GM18502 (cell line): ENCODE data around the gene ATP8A1.
"Not testable (repeated sequence)": the region's sequence is repeated elsewhere in the genome, so short reads cannot be mapped to it uniquely, and the experiment has no call there.

Source experiments
- ATAC-seq: cut with Tn5 transposase; IDR thresholded peaks from one replicate; pipeline ENCODE4 v1.9.1; 2021; ENCODE audit warnings: mild to moderate bottlenecking; ENCODE audit not compliant: unreplicated experiment, poor library complexity

Gene ATP8A1

DNA sequence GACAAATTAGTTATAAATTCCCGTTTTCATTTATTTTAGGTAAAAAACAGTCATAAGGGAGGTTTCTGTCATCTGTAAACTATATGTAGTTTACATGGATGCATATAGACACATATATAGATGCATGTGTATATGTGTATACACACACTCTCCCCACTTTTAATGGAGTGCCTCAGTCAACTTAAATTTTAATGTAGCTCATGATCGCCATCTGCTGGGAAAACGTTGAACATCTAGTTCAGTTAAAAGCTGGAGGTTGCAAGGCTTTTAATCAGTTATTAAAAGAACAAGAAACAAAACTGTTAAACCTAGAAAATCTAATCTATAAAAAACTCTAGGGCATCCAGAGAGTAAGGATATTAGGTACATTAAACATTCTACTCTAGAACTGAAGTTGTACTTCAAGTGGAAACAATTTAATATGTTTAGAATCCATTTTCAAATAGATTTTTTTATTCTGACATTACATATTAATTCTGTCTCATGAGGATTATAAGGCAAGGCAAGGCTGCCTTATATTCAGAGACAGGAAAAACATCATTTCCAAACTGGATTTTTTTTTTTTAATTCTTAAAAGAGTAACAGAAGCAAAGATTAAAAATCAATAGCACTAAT, 137.0 kb downstream of the ATP8A1 start:
- ATAC-seq: peak; percentile 67

DNA sequence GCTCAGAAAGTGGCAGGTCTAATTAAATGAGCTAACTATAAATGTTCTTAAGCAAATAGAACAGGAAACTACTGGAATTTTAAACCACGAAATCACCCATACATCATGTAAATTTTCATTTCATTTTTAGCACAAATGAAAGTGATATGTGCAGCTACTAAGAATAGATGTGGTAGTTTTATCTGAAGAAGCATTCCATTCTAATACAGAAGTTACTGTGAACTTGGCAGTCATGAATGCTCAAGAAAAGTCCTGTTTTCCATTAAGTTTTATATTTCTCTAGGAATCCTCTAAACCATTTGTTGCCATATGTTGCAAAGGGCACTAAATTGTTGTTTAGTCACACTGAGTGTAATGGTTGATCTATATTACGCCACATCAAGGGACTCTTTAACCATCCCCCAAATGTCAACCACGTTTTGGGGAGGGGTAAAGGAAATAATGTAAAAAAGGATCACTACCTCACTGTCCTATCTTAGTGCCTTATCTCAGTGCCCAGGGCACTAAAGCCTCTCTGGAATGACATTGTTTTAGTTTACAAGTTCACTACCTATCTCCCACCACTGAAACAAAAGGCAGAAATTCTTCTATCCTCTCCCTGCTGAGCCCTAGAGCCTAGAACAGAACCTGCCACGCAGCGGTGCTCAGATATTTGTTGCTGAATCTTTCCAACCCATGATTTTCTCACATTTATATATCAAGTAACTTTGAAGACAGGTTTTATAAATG, 141.6 kb downstream of the ATP8A1 start:
- peak; percentile 61 for ATAC-seq

DNA sequence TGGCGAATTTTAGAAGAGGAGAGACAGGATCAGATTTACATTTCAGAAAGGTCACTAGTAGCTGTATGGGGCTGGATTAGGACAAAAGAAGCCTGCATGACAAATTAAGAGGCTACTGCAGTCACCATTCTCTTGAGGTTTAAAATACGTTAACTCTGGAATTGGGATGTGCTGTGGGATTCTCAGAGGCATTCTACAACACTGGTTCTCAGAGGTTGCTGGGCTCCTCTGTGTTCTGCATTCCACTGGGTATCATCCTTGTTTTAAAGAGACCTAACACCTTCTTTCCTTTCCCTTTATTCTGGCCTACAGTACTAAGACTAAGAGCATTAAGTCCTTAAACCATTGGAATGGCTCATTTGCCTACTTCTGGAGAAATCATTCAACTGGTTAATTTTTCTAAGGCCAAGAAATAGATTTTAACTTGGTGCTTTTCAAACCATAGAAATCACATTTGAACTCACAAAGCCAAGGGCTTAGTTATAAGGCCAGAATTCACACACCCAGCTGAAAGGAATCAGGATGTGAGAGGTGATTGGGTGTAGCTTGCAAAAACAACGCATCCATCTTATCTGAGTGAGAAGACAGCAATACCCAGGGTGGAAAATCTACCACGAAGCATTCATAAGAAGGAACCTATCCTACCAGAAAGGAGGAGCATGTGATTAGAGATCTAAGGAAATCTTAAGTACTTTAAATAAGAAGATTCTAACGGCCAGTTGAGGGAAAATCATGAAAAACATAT, 143.0 kb downstream of the ATP8A1 start:
- ATAC-seq: no peak

DNA sequence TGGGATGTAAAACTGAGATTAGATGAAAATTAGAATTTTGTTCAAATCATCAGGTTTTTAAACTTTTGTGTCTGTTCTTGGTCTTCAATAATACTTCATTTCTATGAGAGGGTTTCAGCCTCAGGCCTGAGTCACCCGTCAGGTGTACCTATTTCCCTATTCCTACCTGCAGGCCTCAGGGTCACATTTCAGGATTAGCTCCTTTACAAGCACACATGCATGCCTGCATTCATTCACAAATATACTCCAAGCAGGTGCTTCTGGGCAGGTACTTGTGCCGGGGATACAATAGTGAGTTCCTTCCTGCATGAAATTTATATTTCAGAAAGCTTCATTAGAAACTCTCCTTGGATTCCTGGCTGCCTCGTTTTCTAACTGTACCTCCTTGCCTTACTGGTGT, 144.7 kb downstream of the ATP8A1 start:
- ATAC-seq: no peak

DNA sequence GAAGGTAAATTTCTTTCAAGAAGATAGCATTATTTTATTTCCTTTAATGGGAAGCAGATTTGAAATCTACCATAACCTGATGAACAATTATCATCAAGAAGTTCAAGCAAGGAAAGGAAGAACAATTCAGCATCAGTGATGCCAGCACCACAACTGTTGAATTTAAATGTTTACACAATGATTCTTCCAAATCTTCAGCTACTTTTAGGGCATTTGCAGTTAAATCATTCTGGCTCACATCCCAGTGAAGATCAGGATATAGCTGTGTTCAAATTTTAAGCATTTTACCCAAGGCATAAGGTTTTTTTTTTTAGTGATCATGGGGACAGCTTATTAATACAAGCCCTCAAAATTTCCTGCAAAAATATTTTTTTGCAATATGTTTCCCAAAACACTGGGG, 146.7 kb downstream of the ATP8A1 start:
- no peak for ATAC-seq

DNA sequence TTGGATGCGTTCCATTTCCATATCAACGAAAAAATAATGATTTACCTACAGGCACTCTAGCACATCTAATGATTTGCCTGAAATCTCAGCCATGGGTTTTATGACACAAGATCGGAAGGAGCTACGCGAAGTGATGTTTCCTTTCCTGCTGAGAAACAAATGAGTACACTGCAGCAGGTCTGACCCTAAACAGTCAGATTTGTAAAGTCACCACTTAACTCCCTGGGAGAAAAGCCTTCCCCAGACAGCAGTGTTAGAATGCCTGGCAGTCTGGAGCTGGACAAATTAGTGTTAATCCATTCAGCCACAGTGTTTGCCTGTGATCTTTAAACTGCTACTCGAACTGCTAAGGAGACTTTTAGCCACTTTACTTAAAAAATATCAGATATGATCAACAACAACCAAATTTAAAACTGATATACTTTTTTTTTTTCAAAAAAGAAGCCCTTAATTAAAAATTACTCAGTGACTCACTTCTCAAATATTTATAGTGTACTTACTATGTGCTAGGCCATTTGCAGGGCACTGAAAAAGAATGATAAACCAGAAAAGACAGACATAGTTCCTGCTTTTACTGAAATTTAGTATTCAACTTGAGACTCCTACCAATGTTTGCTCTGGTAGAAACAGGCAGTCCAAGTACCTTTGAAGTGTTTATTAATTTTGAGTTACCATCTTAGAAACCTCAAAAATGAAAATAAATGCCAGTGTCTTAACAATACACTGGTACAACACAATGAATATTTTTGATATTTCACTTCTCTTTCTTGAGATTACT, 155.1 kb downstream of the ATP8A1 start:
- no peak for ATAC-seq

DNA sequence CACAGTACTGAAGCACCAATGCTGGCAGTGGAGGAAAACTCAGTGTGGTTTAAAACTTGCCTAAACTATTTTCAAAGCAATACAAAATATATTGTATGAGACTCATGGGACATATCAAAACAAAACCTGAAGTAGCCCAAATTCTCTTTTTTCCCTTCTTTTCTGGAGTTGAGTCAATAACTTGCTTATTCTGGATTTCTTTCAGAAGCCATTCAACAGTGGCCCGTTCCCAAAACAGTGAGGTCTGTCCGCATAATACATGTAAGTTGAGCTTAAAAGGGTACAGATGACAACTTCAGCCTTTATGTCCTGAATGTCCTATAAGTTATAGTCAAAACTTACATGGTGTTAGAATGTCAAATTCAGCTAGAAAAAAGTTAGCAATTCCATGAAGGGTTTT, 158.9 kb downstream of the ATP8A1 start:
- ATAC-seq: no peak

DNA sequence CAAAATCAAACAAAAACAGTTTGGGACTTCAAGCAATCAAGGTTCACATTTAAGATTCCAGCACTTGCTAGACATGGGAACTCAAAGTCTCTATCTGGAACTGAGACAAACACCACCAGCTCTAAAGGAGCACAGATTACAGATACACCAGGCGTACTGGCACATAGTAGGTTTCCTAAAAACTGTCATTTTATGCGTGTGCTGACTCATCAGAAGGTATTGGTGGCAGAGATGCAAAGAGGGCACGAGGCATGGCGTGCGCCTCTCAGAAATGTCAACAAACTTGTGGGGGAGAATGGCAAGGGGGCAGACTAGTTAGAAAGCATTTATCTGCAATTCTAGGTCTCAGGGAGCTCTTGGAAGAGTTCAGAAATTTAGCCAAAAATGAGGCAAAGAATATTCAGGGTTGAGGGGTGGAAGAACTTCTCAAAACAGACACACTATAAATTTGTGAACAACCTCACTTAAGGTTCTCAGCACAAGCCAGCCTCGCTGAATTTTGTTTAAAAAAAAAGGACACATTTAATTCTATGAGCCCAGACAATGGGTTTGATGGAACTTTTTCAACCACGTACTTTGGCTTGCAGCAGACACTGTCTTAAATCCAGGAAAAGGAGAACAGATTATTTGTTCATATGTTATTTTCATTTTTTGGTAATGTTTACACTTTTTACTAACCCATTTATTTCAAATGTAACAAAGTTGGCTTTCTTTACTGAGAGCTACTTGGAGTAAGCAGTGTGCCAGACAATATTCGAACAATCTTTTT, 159.6 kb downstream of the ATP8A1 start:
- no peak for ATAC-seq

DNA sequence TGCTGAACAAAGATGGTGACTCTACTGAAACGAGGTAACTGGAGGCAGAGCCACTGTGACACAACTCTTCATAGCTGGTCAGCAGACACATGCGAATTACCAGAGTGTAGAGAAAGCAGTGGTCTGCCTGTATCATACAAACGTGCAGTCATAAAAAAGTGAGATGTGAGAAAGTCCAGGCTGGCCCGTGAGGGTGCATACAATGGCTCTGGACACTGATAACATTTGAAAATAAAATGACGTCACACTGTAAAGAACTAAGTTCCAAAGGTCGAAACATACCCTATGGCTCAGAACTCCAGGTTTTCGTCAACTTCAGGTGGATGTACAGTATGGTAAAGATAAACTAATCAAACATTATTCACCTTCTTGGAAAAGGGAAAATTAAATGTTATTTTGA, 163.9 kb downstream of the ATP8A1 start:
- ATAC-seq: no peak

DNA sequence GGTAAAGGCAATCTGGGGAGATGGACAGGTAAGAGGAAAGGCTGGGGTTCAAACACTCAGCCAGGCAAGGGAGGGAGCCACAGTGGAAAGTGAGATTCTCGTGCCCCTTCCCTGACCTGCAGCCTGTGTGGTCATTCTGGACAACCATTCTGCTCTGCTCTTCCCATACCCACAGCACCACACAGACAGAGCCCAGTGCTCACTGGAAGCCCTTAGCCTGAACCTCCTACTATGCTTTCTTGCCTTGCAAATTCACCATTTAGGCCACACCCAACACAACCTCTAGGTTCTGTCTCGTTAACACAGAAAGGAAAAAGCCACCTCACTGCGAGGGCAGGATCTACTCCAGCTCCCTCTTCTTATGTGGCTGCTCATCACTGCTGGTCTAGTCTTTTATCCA, 166.9 kb downstream of the ATP8A1 start:
- no peak for ATAC-seq

DNA sequence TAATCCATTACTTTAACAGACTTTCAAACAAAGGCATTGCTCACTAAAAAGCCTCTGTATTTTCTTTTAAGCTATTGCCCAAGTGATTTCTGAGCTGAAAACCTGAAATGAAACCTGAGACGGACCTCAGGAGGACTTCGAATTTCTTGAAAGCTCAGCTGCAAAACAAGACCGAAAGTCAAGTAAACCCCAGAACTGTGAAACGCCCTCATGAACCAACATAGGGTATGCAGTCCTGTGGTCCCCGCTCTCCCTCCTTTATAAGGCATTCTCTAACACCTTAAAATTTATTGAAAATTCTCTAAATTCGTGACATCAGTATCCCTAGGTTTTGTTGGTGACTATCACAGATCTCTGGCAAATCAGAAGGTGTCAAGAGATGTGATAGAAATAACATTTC, 167.8 kb downstream of the ATP8A1 start:
- ATAC-seq: peak; percentile 77

DNA sequence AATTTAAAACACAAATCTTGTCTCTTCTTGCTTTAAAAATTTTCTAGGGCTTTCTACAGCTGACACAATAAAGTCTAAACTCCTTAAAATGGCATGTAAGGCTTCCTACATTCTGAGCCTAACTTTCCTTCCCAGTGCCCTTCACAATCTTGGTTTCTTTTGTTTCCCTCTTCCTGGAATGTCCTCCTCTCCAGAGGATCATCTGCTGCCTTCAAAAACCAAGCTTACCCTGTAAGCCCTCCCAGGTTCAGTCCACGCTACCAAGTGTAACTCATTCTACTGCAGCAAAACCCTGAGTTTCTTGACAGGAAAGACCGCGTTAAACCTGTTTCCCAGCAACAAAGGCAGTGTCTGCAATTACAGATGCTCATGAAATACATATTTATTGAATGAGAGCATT, 168.4 kb downstream of the ATP8A1 start:
- ATAC-seq: peak; percentile 5

DNA sequence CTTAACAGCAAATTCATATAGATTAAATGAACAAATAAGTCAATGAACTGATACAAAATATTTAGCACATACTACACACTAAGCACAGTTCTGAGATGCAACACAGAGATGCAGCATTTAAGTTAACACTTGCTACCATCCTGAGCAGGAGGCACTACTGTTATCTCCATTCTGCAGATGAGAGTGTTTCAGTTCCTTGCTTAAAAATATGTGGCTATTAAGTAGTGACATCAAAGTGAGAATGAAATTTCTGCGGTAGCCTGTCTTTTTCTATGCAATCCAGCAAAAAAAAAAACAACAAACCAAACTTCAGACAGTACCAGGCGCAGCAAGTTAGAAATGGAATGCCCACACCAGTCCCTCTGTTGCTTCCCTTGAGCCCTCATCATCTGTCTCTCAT, 168.8 kb downstream of the ATP8A1 start:
- peak; percentile 86 for ATAC-seq

DNA sequence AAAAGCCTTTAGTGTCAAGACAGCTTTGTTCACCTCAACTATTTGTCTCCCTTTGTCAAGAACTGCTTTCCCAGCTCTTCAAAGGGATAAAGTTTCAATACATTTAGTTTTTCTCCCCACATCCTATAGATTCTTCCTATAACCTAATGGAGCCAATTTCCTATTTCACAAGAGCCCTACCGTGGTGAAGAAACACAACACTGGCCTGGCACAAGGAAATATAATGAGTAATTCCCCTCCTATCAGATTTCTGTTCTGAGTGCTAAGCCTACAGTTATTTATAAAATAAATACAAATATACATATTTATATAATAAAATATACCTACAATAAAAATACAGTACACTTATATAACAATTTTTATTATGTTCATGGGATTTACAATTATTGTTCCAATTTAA, 169.7 kb downstream of the ATP8A1 start:
- ATAC-seq: no peak

DNA sequence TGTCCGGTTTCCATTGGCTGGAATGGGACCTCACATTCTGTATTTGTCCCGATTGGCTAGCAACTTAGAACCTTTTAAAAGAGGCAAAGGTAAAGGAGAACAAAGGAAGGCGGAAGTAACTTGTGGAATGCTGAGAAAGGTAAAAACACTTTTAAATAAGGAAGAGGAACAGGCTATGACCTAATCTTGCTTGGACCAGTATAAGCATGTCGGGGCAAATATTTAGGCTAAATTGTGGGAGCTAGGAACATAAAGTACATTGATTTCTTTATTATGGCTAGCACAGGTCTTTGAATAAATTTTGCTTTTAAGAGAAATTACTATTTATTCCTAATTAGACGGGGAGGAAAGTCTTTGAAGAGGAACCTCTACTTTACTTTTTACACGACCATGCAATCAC, 170.7 kb downstream of the ATP8A1 start:
- ATAC-seq: not testable (repeated sequence)

DNA sequence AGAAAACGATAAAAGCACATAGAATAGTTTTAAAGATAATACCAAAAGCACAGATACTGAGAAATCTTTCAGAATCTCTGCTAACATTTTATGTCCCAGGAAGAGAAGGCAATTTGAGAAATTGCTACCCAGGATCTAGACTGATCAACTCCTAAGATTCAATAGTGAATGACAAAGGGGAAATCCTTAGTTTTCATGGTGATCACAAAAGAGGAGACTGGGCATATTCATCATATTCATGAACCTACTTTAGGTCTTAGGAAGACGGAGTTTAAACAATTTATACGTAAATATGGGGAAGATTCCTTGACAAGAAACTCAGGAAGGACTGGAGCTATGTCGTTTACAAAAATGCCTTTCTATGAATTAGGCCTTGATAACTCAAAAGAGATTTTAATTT, 172.3 kb downstream of the ATP8A1 start:
- no peak for ATAC-seq

DNA sequence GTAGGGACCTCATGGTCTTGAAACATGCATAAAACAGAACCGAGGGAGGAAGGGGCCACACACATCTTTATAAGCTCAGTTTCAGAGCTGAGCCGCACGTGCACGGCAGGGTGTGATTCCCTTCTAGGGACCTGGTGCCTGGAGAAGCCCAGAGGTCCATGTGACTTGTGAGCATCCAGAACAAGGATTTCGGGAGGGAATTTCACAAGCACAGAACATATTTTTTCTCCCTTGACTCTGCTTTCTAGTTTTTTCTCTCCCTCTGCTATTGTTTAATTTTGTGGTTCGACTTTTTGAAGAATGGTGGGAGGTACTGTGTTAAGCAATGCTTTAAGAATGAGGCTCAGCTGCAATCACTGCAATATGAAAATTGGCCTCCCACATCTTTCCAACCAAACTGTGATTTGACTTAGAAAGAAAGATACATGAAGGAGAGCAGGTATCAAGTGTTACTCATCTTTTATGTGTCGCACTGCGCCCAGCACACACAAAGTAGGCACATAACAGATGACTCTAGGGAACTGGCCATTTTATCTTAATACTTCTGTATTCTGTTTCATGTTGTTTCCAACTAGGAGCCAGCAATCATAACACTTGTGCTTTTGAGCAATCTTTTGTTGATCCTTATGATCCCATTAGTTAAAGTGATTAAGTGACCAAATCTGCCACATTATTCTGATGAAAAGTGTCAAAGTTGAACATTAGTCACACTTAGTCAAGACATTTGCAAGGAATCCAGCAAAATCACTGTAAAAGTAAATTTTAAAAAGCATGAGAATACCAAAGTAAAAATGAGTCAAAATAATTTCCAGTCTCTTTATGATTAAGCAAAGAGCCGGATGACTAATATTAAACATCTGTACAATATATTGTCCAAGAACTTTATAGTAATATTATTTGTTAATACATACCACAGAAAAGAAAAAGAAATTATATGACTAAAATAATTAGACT, 173.2 kb downstream of the ATP8A1 start:
- no peak for ATAC-seq

DNA sequence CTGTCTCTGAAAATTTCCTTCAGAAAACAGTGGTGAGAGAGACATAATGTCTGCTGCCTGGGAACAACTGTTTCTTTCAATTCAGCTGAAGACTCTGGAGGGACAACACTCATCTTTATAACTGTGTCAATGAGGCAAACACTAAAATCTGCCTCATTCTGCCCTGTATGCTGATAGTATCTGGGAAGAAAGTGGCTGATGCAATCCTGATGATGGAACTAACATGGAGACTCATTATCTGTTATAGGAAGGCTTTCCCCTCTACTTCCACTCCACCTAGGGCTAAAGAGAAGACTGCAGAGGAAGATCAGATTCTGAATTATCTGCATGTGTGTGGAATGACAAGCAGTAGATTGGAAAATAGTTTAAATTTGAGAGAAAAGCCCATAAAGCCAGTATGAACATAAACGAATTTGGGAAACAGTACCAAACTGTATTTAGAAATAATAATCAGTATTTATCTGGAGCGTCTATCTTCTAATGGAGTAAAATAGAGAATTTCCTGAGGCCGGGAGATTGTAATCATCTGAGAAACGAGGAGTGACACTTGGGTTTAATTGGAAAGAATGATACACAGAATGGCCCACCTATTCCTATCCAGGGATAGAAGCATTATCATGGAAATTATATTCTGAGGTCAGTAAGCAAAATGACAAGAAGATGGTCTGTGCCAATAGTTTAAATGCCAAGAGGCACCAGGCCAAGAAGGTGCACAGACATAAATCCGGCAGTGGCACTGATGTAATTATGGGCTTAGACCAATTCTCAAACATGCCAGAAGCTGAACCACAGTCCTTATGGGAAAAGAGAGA, 174.2 kb downstream of the ATP8A1 start:
- no peak for ATAC-seq
